Hepatocyte (in vitro differentiated cells): ENCODE data around the gene KSR2.

Experiments
- EZH2 ChIP-seq: fragments of 200-600 bp; sonication (generic); IDR thresholded peaks from 2 replicates; pipeline ENCODE4 v1.6.1; 2016; ENCODE audit warnings: antibody characterized with exemption, mild to moderate bottlenecking, borderline replicate concordance
- TF ChIP-seq, protein P1 (sequence below): fragments of 200-600 bp; sonication (generic); IDR thresholded peaks from 2 replicates; pipeline ENCODE4 v1.5.1; 2016; ENCODE audit warnings: antibody characterized with exemption, mild to moderate bottlenecking; ENCODE audit not compliant: poor library complexity

DNA sequence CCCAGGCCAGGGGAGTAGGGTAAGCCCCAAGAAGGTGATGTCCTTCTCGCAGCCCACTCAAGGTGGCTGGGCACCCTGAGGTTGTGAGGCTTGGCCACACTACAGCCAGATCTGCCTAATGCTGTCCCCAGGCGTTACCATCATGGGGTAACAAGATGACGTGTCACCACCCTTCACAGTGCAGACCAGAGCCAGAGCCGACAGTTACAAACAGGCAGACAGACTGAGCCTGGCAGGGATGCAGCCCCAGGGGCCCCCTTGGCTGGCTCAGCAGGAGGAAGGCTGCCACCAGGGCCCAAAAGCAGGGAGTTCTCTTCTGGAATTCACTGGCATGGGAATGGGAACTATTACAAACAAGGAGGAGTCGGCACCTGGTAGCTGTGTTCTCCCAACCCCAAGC is 304.6 kb downstream of the KSR2 start:
- TF ChIP-seq, protein P1, sequence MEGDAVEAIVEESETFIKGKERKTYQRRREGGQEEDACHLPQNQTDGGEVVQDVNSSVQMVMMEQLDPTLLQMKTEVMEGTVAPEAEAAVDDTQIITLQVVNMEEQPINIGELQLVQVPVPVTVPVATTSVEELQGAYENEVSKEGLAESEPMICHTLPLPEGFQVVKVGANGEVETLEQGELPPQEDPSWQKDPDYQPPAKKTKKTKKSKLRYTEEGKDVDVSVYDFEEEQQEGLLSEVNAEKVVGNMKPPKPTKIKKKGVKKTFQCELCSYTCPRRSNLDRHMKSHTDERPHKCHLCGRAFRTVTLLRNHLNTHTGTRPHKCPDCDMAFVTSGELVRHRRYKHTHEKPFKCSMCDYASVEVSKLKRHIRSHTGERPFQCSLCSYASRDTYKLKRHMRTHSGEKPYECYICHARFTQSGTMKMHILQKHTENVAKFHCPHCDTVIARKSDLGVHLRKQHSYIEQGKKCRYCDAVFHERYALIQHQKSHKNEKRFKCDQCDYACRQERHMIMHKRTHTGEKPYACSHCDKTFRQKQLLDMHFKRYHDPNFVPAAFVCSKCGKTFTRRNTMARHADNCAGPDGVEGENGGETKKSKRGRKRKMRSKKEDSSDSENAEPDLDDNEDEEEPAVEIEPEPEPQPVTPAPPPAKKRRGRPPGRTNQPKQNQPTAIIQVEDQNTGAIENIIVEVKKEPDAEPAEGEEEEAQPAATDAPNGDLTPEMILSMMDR: no peak
- TF ChIP-seq EZH2: no peak
